ENCODE measurements around the gene MMP14. TPM values are rescaled to one million over a fixed set of nuclear protein-coding genes. Genes with fewer than 3 reads are reported as not detected.

MMP14 gene
- total and polyA plus RNA-seq, 2 of the 8 experiments (the other 6 are each of a cell fraction or from before 2014, with no cell fraction given): 58.2 to 86.8 TPM

DNA sequence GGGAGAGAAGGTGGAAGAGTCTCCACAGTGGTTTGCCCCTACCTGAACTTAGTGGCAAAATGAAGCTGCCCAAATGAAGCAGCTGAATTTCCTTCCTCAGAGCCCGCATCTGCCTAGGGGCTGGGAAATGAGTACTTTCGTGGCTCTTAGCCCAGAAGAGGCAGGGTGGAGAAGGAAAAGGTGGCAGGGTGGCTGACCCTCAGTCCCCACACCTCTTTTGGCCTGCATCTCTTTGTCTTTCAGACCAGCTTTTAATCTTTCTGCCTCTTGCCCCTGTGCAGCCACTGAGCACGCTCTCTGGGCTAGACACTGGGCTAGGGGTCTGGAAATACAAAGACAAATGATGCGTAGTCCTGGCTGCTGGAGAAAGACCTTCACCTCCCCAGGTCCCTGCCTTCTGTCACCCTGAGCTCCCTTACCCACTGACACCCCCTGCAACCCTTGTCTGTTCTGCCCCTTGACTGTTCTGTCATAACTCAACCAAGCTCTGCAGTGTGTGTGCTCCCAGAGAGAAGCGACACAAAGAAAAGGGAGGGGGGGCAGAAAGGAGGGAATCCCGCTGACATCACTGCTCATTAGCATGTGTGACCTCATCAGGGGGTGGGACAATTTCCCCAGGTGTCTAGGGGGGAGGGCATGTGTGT lies 46.3 kb downstream of the MMP14 start:
- H2BK120ac ChIP-seq (replicated peaks; ENCODE audit: low read depth, low read length): no peak overlapping the region

More for the DNA sequence above, 46.3 kb downstream of the MMP14 start:
- Histone ChIP-seq H3K4me1 (replicated peaks in 1 of 4; ENCODE audit: control insufficient read depth in 3 of 4, insufficient read depth in 4 of 4, low read length in 3 of 4) (peaks cover 7 to 21% (median 11%) of the 10 kb centered on the region in 4 experiments), H3K14ac (ENCODE audit: insufficient read length) (no peak overlapping the region), H2BK15ac (ENCODE audit: low read length) (peak overlapping the region; percentile 61; the same call in 1 of the 2 replicates), H3K36me3 (ENCODE audit: control insufficient read depth in 2 of 4, insufficient read depth in 4 of 4, low read length in 3 of 4) (no peaks in the 10 kb centered on the region; a peak in 1 of 8 replicates), H2AK5ac (ENCODE audit: low read depth, low read length) (no peak overlapping the region), H3K56ac (replicated peaks; ENCODE audit: insufficient read length, low read depth, low read length) (no peak overlapping the region), H3K27me3 (replicated peaks in 1 of 4; ENCODE audit: control insufficient read depth in 3 of 4, extremely low read depth in 1 of 4, insufficient read depth in 3 of 4, low read length in 3 of 4) (peaks cover 0 to 17% (median 11%) of the 10 kb centered on the region in 4 experiments; a peak in 6 of 7 replicates), H3K9me3 (ENCODE audit: insufficient read depth in 2 of 2, low read depth in 1 of 2, low read length in 1 of 2) (no peaks in the 10 kb centered on the region), H3K79me2 (ENCODE audit: control insufficient read depth in 1 of 2, insufficient read depth in 2 of 2, low read length in 2 of 2) (no peaks in the 10 kb centered on the region), H4K5ac (ENCODE audit: insufficient read length, low read depth, low read length) (no peak overlapping the region), H3K23ac (ENCODE audit: insufficient read length) (no peak overlapping the region), H3K23me2 (ENCODE audit: low read depth, low read length) (peaks cover 14% of the 10 kb centered on the region), H4K91ac (replicated peaks; ENCODE audit: insufficient read length, low read length) (no peak overlapping the region), H3K27ac (ENCODE audit: low read depth, low read length) (no peak overlapping the region), H2BK20ac (ENCODE audit: low read length) (no peak overlapping the region), H2AFZ (ENCODE audit: low read length) (0 out of 2 replicates have a peak overlapping the region, but pooled peaks have one; percentile 46), H2BK12ac (ENCODE audit: low read depth, low read length) (peak overlapping the region; percentile 43), H3K18ac (ENCODE audit: extremely low read depth, low read length) (peak overlapping the region; percentile 60), H3K79me1 (ENCODE audit: low read depth, low read length) (no peaks in the 10 kb centered on the region), H3K9ac (replicated peaks in 1 of 4; ENCODE audit: extremely low read depth in 1 of 4, low read depth in 3 of 4, low read length in 3 of 4) (peak overlapping the region; percentile 11 to 56 (median 20); a peak in 5 of 7 replicates), H2BK5ac (ENCODE audit: low read depth, low read length) (peak overlapping the region; percentile 66; the same call in 1 of the 2 replicates), H4K20me1 (replicated peaks in 1 of 2; ENCODE audit: control insufficient read depth in 1 of 2, insufficient read depth in 2 of 2, low read length in 2 of 2) (no peaks in the 10 kb centered on the region), H3K4me2 (ENCODE audit: insufficient read depth in 1 of 2, low read depth in 2 of 2, low read length in 2 of 2) (peak overlapping the region; percentile 65 to 75), H4K8ac (ENCODE audit: extremely low read depth, insufficient read depth, low read length) (no peak overlapping the region), H3K4me3 (ENCODE audit: extremely low read depth in 1 of 4, insufficient read depth in 2 of 4, low read depth in 3 of 4, low read length in 4 of 4) (peak overlapping the region; percentile 11 to 55 (median 16); a peak in 5 of 8 replicates), H3K4ac (replicated peaks; ENCODE audit: insufficient read length, low read depth, low read length) (no peak overlapping the region)
- peak in 1 of 2 experiments; percentile 64 for DNase-seq (ENCODE audit: low read depth in 1 of 2, low spot score in 2 of 2)
- TF ChIP-seq TAF1 (IDR thresholded peaks at IDR 0.05; ENCODE audit: low read depth, low read length): peak; percentile 65; the same call in 1 of the 2 replicates
- no peak for TF ChIP-seq HDAC2 (IDR thresholded peaks at IDR 0.05; ENCODE audit: borderline replicate concordance in 1 of 2, low read depth in 2 of 2, low read length in 2 of 2)
- TF ChIP-seq SP2 (IDR thresholded peaks at IDR 0.05; ENCODE audit: low read length): no peak
- TF ChIP-seq EGR1 (IDR thresholded peaks at IDR 0.05; ENCODE audit: borderline replicate concordance, low read depth, low read length): no peak
- peak; percentile 69 for TF ChIP-seq CREB1 (IDR thresholded peaks at IDR 0.05)
- peak in 1 of 2 experiments; percentile 65; a peak in 2 of 3 replicates for TF ChIP-seq POLR2A (IDR thresholded peaks at IDR 0.05; ENCODE audit: control extremely low read depth in 1 of 2, low read depth in 2 of 2, low read length in 2 of 2)
- TF ChIP-seq, protein P1, sequence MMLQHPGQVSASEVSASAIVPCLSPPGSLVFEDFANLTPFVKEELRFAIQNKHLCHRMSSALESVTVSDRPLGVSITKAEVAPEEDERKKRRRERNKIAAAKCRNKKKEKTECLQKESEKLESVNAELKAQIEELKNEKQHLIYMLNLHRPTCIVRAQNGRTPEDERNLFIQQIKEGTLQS (IDR thresholded peaks at IDR 0.05; ENCODE audit: insufficient read depth, low read depth, low read length): 0 out of 2 replicates have a peak, but pooled peaks have one; percentile 14
- TF ChIP-seq TBP (IDR thresholded peaks at IDR 0.05; ENCODE audit: low read depth, low read length): 0 out of 2 replicates have a peak, but pooled peaks have one; percentile 3
- POLR2A ChIA-PET (ENCODE audit: partially characterized antibody): interaction anchor here (0.5 to 7.2 kb wide), 12 partner anchors 8 to 666 kb away, joined by 3 to 54 read pairs (median 5); partner anchors contain the start of genes LRP10, PRMT5 and RBM23
- WGBS, 2 experiments (ENCODE audit: extremely low coverage in 1 of 2, insufficient coverage in 1 of 2, insufficient read length in 1 of 2, insufficient replicate concordance in 2 of 2, low coverage in 1 of 2, low lambda C conversion rate in 2 of 2, missing lambda C conversion rate in 1 of 2): 52% methylated on average over 6 of the region's 6 CpGs; no CpG with 5 or more reads in 1 of the 2 experiments
- CTCF ChIA-PET (ENCODE audit: partially characterized antibody): interaction anchor here (0.6 to 56.0 kb wide), 17 partner anchors 10 to 318 kb away, joined by 3 to 1562 read pairs (median 4); partner anchors contain the start of genes LRP10, MMP14, MRPL52 and SLC7A7
- no peak for FAIRE-seq

All from H1 (cell line).